ENCODE measurements around the gene TCF4. TPM values are rescaled to one million over a fixed set of nuclear protein-coding genes. Genes with fewer than 3 reads are reported as not detected.

Gene TCF4
- total RNA-seq, 1 experiment from 2014 or later: 2.3 TPM

GRCh38 chr18:55566456-55566935 is 21.5 kb downstream of the TCF4 start:
- ATAC-seq: no peak
- Histone ChIP-seq H3K27me3 (ENCODE audit: control insufficient read depth, insufficient read depth, low read length) (no peaks in the 10 kb centered on the region), H3K36me3 (ENCODE audit: control insufficient read depth, insufficient read depth, low read length) (no peaks in the 10 kb centered on the region), H3K4me3 (ENCODE audit: low read depth in 2 of 2, low read length in 2 of 2) (no peak overlapping the region), H3K27ac (ENCODE audit: low read length) (no peak overlapping the region), H3K9me3 (ENCODE audit: control insufficient read depth, insufficient read depth, low read depth, low read length) (no peaks in the 10 kb centered on the region), H3K4me1 (ENCODE audit: control insufficient read depth, insufficient read depth, low read length) (no peaks in the 10 kb centered on the region)
- intact Hi-C loops (cut with micrococcal nuclease; ENCODE audit: unreplicated experiment): no loop called here
- ChIA-PET POLR2A (no interaction called here), CTCF (no interaction called here)
- no peak for DNase-seq (ENCODE audit: low read depth, low spot score)
- no peak for TF ChIP-seq TCF7L2 (IDR thresholded peaks at IDR 0.05; ENCODE audit: low read depth, low read length)
- TF ChIP-seq CTCF (IDR thresholded peaks at IDR 0.05): no peak
- no peak for TF ChIP-seq POLR2AphosphoS5 (IDR thresholded peaks at IDR 0.05; ENCODE audit: low read depth, low read length)
- TF ChIP-seq SIN3A (IDR thresholded peaks at IDR 0.05; ENCODE audit: borderline replicate concordance, insufficient read depth, low read depth, low read length): no peak
- TF ChIP-seq REST (IDR thresholded peaks at IDR 0.05; ENCODE audit: insufficient read depth in 1 of 2, low read depth in 2 of 2, low read length in 1 of 2): no peak
- in situ Hi-C loops (cut with HindIII; ENCODE audit: low pct_unique_long_range_greater_than_20kb, low sequenced_read_pairs): no loop called here
- BruUV-seq (replicated peaks): no TSS peak

- Histone ChIP-seq H3K4me3 (ENCODE audit: low read depth in 2 of 2, low read length in 2 of 2) (no peak overlapping the region), H3K27ac (ENCODE audit: low read length) (no peak overlapping the region), H3K4me1 (ENCODE audit: control insufficient read depth, insufficient read depth, low read length) (no peaks in the 10 kb centered on the region), H3K9me3 (ENCODE audit: control insufficient read depth, insufficient read depth, low read depth, low read length) (no peaks in the 10 kb centered on the region), H3K27me3 (ENCODE audit: control insufficient read depth, insufficient read depth, low read length) (no peaks in the 10 kb centered on the region), H3K36me3 (ENCODE audit: control insufficient read depth, insufficient read depth, low read length) (no peaks in the 10 kb centered on the region)
- in situ Hi-C loops (cut with HindIII; ENCODE audit: low pct_unique_long_range_greater_than_20kb, low sequenced_read_pairs) (no loop called here), intact Hi-C loops (cut with micrococcal nuclease; ENCODE audit: unreplicated experiment) (no loop called here)
- no peak for DNase-seq (ENCODE audit: low read depth, low spot score)
- ChIA-PET POLR2A (no interaction called here), CTCF (no interaction called here)
- no TSS peak for BruUV-seq (replicated peaks)
- TF ChIP-seq POLR2AphosphoS5 (IDR thresholded peaks at IDR 0.05; ENCODE audit: low read depth, low read length) (no peak), REST (IDR thresholded peaks at IDR 0.05; ENCODE audit: insufficient read depth in 1 of 2, low read depth in 2 of 2, low read length in 1 of 2) (no peak), SIN3A (IDR thresholded peaks at IDR 0.05; ENCODE audit: borderline replicate concordance, insufficient read depth, low read depth, low read length) (no peak), TCF7L2 (IDR thresholded peaks at IDR 0.05; ENCODE audit: low read depth, low read length) (no peak), CTCF (IDR thresholded peaks at IDR 0.05) (no peak)
- ATAC-seq: no peak
Observed at GRCh38 chr18:55559739-55560138, 28.3 kb downstream of the TCF4 start.

All from Panc1 (cell line).